GM13976 (cell line): ENCODE data around the gene PTHLH.

Experiments
- DNase-seq: peaks from one replicate; pipeline ENCODE4 v3.0.0; 2012; ENCODE audit warnings: low spot score
- CTCF ChIP-seq: IDR thresholded peaks from 2 replicates; pipeline ENCODE4 v1.5.1; 2012; ENCODE audit warnings: borderline replicate concordance, mild to moderate bottlenecking; ENCODE audit not compliant: insufficient read depth; ENCODE audit errors: extremely low read depth, missing control alignments, control extremely low read depth
- in situ Hi-C: fragments of 300-500 bp; cut with MboI; formaldehyde crosslinking; loops from one replicate; pipeline ENCODE4 v1.12.0; 2022; ENCODE audit warnings: low sequenced_read_pairs, mixed read lengths, inconsistent platforms; ENCODE audit not compliant: unreplicated experiment

PTHLH gene

GRCh38 chr12:27953348-27953747 lies 19.2 kb downstream of the PTHLH start:
- TF ChIP-seq CTCF, result no peak
- no peak for DNase-seq
- in situ Hi-C loops, result no loop called here

- no peak for DNase-seq
- in situ Hi-C loops, result no loop called here
- TF ChIP-seq CTCF, result no peak
Observed at GRCh38 chr12:27952510-27952909, 20.0 kb downstream of the PTHLH start.

- no peak for DNase-seq
- in situ Hi-C loops, result no loop called here
- TF ChIP-seq CTCF, result no peak
Observed at GRCh38 chr12:27951898-27952297, 20.6 kb downstream of the PTHLH start.

- in situ Hi-C loops, result loop anchor here (10.0 kb wide), 1 partner anchor 222 kb away; no protein-coding TSS in a partner anchor
- no peak for TF ChIP-seq CTCF
- DNase-seq, result no peak
Observed at GRCh38 chr12:27946421-27946820, 26.1 kb downstream of the PTHLH start.

GRCh38 chr12:27940756-27941402 lies 31.7 kb downstream of the PTHLH start:
- in situ Hi-C loops, result loop anchor here (10.0 kb wide), 1 partner anchor 216 kb away; no protein-coding TSS in a partner anchor
- TF ChIP-seq CTCF, result peak; percentile 83
- peak; percentile 72 for DNase-seq

- in situ Hi-C loops, result loop anchor here (10.0 kb wide), 1 partner anchor 215 kb away; no protein-coding TSS in a partner anchor
- TF ChIP-seq CTCF, result no peak
- DNase-seq, result no peak
Observed at GRCh38 chr12:27940245-27940644, 32.3 kb downstream of the PTHLH start.

GRCh38 chr12:27937768-27938167 lies 34.8 kb downstream of the PTHLH start:
- TF ChIP-seq CTCF, result no peak
- in situ Hi-C loops, result no loop called here
- DNase-seq, result no peak
